GM23338 (cell line): ENCODE results near the gene TWIST2. TPM values are rescaled to one million over a fixed set of nuclear protein-coding genes. Genes with fewer than 3 reads are reported as not detected.

Source experiments
- ATAC-seq: fragments of 200-7000 bp; cut with Tn5 transposase; 3 replicates; pipeline ENCODE4 v1.9.1; 2020
- DNase-seq: peaks from one replicate; pipeline ENCODE4 v3.0.0-alpha.2; 2015; ENCODE audit warnings: low spot score
- H2AFZ ChIP-seq: fragments of 200-600 bp; sonication (generic); 2 replicates; pipeline ENCODE4 v1.8.0; 2016; ENCODE audit warnings: antibody characterized with exemption, mild to moderate bottlenecking, moderate library complexity
- H3F3A ChIP-seq: fragments of 200-600 bp; sonication (generic); replicated peaks from 2 replicates; pipeline ENCODE4 v1.8.0; 2017; ENCODE audit warnings: antibody characterized with exemption, mixed run types, low read depth
- H3K27ac ChIP-seq: fragments of 200-600 bp; sonication (generic); 2 replicates; pipeline ENCODE4 v1.6.1; 2016; ENCODE audit warnings: low read depth
- H3K27me3 ChIP-seq: fragments of 200-600 bp; sonication (generic); 2 replicates; pipeline ENCODE4 v1.8.0; 2016; ENCODE audit warnings: mild to moderate bottlenecking, mixed run types, moderate library complexity; ENCODE audit not compliant: insufficient read depth
- H3K36me3 ChIP-seq: fragments of 200-600 bp; sonication (generic); 2 replicates; pipeline ENCODE4 v1.8.0; 2016; ENCODE audit warnings: mild to moderate bottlenecking; ENCODE audit not compliant: insufficient read depth
- H3K4me1 ChIP-seq: fragments of 200-600 bp; sonication (generic); 2 replicates; pipeline ENCODE4 v1.8.0; 2016; ENCODE audit warnings: mild to moderate bottlenecking, moderate library complexity; ENCODE audit not compliant: insufficient read depth
- H3K4me2 ChIP-seq: fragments of 200-600 bp; sonication (generic); 2 replicates; pipeline ENCODE4 v1.7.1; 2017; ENCODE audit warnings: mixed run types
- H3K4me3 ChIP-seq: fragments of 200-600 bp; sonication (generic); 2 replicates; pipeline ENCODE4 v1.6.1; 2016; ENCODE audit warnings: mixed run types
- H3K79me2 ChIP-seq: fragments of 200-600 bp; sonication (generic); replicated peaks from 2 replicates; pipeline ENCODE4 v1.8.0; 2017; ENCODE audit warnings: mild to moderate bottlenecking; ENCODE audit not compliant: insufficient read depth
- H3K9me2 ChIP-seq: fragments of 200-600 bp; sonication (generic); 2 replicates; pipeline ENCODE4 v1.8.0; 2017; ENCODE audit not compliant: insufficient read depth
- H4K20me1 ChIP-seq: fragments of 200-600 bp; sonication (generic); replicated peaks from 2 replicates; pipeline ENCODE4 v1.8.0; 2017; ENCODE audit warnings: mild to moderate bottlenecking; ENCODE audit not compliant: insufficient read depth
- H3K27ac Mint-ChIP-seq: 2 replicates; pipeline ENCODE4 v1.8.0; 2020; ENCODE audit warnings: inconsistent platforms, mild to moderate bottlenecking, moderate library complexity, mixed read lengths
- H3K27me3 Mint-ChIP-seq: 3 replicates; pipeline ENCODE4 v1.8.0; 2022; ENCODE audit warnings: low read depth, mild to moderate bottlenecking, moderate library complexity, mixed read lengths, inconsistent platforms; ENCODE audit not compliant: insufficient read depth, poor library complexity
- H3K36me3 Mint-ChIP-seq: 3 replicates; pipeline ENCODE4 v1.8.0; 2021; ENCODE audit warnings: low read depth, mild to moderate bottlenecking, inconsistent platforms, moderate library complexity, mixed read lengths
- H3K4me1 Mint-ChIP-seq: 3 replicates; pipeline ENCODE4 v1.8.0; 2020; ENCODE audit warnings: mild to moderate bottlenecking, inconsistent platforms, mixed read lengths
- H3K4me3 Mint-ChIP-seq: 3 replicates; pipeline ENCODE4 v1.8.0; 2021; ENCODE audit warnings: moderate library complexity, mild to moderate bottlenecking, inconsistent platforms, mixed read lengths
- H3K9me3 Mint-ChIP-seq: 3 replicates; pipeline ENCODE4 v1.8.0; 2020; ENCODE audit warnings: moderate library complexity, mild to moderate bottlenecking, inconsistent platforms, mixed read lengths
- CREB1 ChIP-seq: fragments of 250-450 bp; sonication (Bioruptor Pico); IDR thresholded peaks from 2 replicates; pipeline ENCODE4 v1.5.0; 2020; ENCODE audit warnings: low read depth, mild to moderate bottlenecking, moderate library complexity
- EZH2 ChIP-seq: fragments of 200-600 bp; sonication (generic); IDR thresholded peaks from one replicate; pipeline ENCODE4 v1.8.0; 2017; ENCODE audit warnings: antibody characterized with exemption, mild to moderate bottlenecking, low read depth; ENCODE audit not compliant: unreplicated experiment
- EZH2phosphoT487 ChIP-seq: fragments of 200-600 bp; sonication (generic); IDR thresholded peaks from one replicate; pipeline ENCODE4 v1.8.1; 2018; ENCODE audit warnings: antibody characterized with exemption; ENCODE audit not compliant: unreplicated experiment
- JUNB ChIP-seq: IDR thresholded peaks from one replicate; pipeline ENCODE4 v1.6.1; 2016; ENCODE audit warnings: antibody characterized with exemption; ENCODE audit not compliant: unreplicated experiment
- NANOG ChIP-seq: IDR thresholded peaks from 2 replicates; pipeline ENCODE4 v1.6.1; 2016; ENCODE audit warnings: antibody characterized with exemption, borderline replicate concordance
- POLR2AphosphoS5 ChIP-seq: IDR thresholded peaks from 2 replicates; pipeline ENCODE4 v1.6.1; 2016; ENCODE audit warnings: antibody characterized with exemption, low read depth
- REST ChIP-seq: IDR thresholded peaks from one replicate; pipeline ENCODE4 v1.6.1; 2018; ENCODE audit warnings: antibody characterized with exemption; ENCODE audit not compliant: unreplicated experiment
- STAT1 ChIP-seq: IDR thresholded peaks from one replicate; pipeline ENCODE4 v1.6.1; 2016; ENCODE audit warnings: antibody characterized with exemption; ENCODE audit not compliant: unreplicated experiment
- ZNF114 ChIP-seq: fragments of 250-450 bp; sonication (Bioruptor Pico); IDR thresholded peaks from 2 replicates; pipeline ENCODE4 v1.5.0; 2020; ENCODE audit warnings: mild to moderate bottlenecking, moderate library complexity
- ZNF331 ChIP-seq: fragments of 250-450 bp; sonication (Bioruptor Pico); IDR thresholded peaks from 2 replicates; pipeline ENCODE4 v1.5.0; 2020; ENCODE audit warnings: low read depth, mild to moderate bottlenecking, moderate library complexity
- polyA plus RNA-seq: library from polyadenylated mRNA; unstranded; fragments of >200 nt; fragmentation: Nextera tagmentation; extraction: Ambion mirVana; gene quantifications from 2 replicates; pipeline ENCODE4 v1.2.1, GENCODE V29; 2016
- total RNA-seq: library from RNA; depleted of rRNA; stranded (reverse); fragments of >200 nt; shearing (Covaris generic); gene quantifications from 2 replicates; pipeline ENCODE4 v1.2.3, GENCODE V29; 2014
- TF ChIP-seq, protein P1 (sequence below): IDR thresholded peaks from 2 replicates; pipeline ENCODE4 v1.6.1; 2016; ENCODE audit warnings: antibody characterized with exemption
- TF ChIP-seq, protein P2 (sequence below), 2 experiments: fragments of 200-600 bp in 1 of 2; sonication (generic) in 1 of 2; conservative IDR thresholded peaks; 2 replicates each; pipeline versions ENCODE4 v1.5.1 to v1.6.1; 2016 to 2017; ENCODE audit warnings: antibody characterized with exemption in 2 of 2, low read depth in 2 of 2, mild to moderate bottlenecking in 2 of 2, moderate library complexity in 1 of 2
- TF ChIP-seq, protein P3 (sequence below): fragments of 250-450 bp; sonication (Bioruptor Pico); IDR thresholded peaks from 2 replicates; pipeline ENCODE4 v1.5.0; 2020; ENCODE audit warnings: mild to moderate bottlenecking, moderate library complexity

The TWIST2 gene
- total and polyA plus RNA-seq, 2 experiments from 2014 or later = 7.0 to 12.5 TPM

DNA sequence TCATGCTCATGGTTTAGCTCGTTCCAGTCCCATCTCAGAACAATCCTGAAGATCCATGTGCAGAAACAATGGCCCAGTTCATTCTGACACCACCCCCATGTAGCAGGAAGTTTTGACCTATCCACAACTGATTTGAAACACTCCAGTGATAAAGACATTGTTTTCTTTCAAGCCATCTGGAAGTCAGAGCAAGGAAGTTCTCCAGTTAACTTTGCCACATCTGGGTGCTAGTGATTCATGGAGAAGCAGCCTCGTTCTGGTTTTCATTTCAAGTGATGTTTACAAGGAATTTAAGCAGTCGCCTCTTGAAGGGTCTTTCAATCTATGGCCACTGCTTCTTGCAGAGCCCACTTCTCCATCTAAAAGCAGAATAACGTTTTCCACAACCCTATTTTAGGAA, 36.6 kb upstream of the TWIST2 start:
- Histone ChIP-seq H3K4me1 (no peaks in the 10 kb centered on the region), H3K36me3 (no peaks in the 10 kb centered on the region), H2AFZ (no peak overlapping the region), H3K4me3 (no peak overlapping the region), H4K20me1 (no peaks in the 10 kb centered on the region), H3K9me2 (peaks cover 3% of the 10 kb centered on the region; the same call in 1 of the 2 replicates), H3K79me2 (no peaks in the 10 kb centered on the region), H3F3A (no peaks in the 10 kb centered on the region), H3K27me3 (no peaks in the 10 kb centered on the region), H3K27ac (no peak overlapping the region), H3K4me2 (no peak overlapping the region)
- ATAC-seq (no peak), DNase-seq (no peak)
- Mint-ChIP-seq H3K4me1 (no peaks in the 10 kb centered on the region), H3K36me3 (peaks cover 13% of the 10 kb centered on the region; the same call in 2 of the 3 replicates), H3K9me3 (peaks cover 42% of the 10 kb centered on the region), H3K27ac (no peak overlapping the region), H3K27me3 (peaks cover 5% of the 10 kb centered on the region), H3K4me3 (no peak overlapping the region)
- TF ChIP-seq NANOG = no peak
- no peak for TF ChIP-seq POLR2AphosphoS5
- TF ChIP-seq, protein P1, sequence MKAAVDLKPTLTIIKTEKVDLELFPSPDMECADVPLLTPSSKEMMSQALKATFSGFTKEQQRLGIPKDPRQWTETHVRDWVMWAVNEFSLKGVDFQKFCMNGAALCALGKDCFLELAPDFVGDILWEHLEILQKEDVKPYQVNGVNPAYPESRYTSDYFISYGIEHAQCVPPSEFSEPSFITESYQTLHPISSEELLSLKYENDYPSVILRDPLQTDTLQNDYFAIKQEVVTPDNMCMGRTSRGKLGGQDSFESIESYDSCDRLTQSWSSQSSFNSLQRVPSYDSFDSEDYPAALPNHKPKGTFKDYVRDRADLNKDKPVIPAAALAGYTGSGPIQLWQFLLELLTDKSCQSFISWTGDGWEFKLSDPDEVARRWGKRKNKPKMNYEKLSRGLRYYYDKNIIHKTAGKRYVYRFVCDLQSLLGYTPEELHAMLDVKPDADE = no peak
- TF ChIP-seq JUNB = no peak
- TF ChIP-seq REST = no peak
- no peak for TF ChIP-seq EZH2
- TF ChIP-seq STAT1 = no peak
- no peak for TF ChIP-seq ZNF114 (CRISPR knock-in tag)
- TF ChIP-seq, protein P2, sequence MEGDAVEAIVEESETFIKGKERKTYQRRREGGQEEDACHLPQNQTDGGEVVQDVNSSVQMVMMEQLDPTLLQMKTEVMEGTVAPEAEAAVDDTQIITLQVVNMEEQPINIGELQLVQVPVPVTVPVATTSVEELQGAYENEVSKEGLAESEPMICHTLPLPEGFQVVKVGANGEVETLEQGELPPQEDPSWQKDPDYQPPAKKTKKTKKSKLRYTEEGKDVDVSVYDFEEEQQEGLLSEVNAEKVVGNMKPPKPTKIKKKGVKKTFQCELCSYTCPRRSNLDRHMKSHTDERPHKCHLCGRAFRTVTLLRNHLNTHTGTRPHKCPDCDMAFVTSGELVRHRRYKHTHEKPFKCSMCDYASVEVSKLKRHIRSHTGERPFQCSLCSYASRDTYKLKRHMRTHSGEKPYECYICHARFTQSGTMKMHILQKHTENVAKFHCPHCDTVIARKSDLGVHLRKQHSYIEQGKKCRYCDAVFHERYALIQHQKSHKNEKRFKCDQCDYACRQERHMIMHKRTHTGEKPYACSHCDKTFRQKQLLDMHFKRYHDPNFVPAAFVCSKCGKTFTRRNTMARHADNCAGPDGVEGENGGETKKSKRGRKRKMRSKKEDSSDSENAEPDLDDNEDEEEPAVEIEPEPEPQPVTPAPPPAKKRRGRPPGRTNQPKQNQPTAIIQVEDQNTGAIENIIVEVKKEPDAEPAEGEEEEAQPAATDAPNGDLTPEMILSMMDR (conservative IDR thresholded peaks at IDR 0.05; ENCODE audit: low read depth in 2 of 2) = no peak
- TF ChIP-seq EZH2phosphoT487 = no peak
- no peak for TF ChIP-seq ZNF331 (CRISPR knock-in tag)
- no peak for TF ChIP-seq CREB1 (CRISPR knock-in tag)
- TF ChIP-seq, protein P3, sequence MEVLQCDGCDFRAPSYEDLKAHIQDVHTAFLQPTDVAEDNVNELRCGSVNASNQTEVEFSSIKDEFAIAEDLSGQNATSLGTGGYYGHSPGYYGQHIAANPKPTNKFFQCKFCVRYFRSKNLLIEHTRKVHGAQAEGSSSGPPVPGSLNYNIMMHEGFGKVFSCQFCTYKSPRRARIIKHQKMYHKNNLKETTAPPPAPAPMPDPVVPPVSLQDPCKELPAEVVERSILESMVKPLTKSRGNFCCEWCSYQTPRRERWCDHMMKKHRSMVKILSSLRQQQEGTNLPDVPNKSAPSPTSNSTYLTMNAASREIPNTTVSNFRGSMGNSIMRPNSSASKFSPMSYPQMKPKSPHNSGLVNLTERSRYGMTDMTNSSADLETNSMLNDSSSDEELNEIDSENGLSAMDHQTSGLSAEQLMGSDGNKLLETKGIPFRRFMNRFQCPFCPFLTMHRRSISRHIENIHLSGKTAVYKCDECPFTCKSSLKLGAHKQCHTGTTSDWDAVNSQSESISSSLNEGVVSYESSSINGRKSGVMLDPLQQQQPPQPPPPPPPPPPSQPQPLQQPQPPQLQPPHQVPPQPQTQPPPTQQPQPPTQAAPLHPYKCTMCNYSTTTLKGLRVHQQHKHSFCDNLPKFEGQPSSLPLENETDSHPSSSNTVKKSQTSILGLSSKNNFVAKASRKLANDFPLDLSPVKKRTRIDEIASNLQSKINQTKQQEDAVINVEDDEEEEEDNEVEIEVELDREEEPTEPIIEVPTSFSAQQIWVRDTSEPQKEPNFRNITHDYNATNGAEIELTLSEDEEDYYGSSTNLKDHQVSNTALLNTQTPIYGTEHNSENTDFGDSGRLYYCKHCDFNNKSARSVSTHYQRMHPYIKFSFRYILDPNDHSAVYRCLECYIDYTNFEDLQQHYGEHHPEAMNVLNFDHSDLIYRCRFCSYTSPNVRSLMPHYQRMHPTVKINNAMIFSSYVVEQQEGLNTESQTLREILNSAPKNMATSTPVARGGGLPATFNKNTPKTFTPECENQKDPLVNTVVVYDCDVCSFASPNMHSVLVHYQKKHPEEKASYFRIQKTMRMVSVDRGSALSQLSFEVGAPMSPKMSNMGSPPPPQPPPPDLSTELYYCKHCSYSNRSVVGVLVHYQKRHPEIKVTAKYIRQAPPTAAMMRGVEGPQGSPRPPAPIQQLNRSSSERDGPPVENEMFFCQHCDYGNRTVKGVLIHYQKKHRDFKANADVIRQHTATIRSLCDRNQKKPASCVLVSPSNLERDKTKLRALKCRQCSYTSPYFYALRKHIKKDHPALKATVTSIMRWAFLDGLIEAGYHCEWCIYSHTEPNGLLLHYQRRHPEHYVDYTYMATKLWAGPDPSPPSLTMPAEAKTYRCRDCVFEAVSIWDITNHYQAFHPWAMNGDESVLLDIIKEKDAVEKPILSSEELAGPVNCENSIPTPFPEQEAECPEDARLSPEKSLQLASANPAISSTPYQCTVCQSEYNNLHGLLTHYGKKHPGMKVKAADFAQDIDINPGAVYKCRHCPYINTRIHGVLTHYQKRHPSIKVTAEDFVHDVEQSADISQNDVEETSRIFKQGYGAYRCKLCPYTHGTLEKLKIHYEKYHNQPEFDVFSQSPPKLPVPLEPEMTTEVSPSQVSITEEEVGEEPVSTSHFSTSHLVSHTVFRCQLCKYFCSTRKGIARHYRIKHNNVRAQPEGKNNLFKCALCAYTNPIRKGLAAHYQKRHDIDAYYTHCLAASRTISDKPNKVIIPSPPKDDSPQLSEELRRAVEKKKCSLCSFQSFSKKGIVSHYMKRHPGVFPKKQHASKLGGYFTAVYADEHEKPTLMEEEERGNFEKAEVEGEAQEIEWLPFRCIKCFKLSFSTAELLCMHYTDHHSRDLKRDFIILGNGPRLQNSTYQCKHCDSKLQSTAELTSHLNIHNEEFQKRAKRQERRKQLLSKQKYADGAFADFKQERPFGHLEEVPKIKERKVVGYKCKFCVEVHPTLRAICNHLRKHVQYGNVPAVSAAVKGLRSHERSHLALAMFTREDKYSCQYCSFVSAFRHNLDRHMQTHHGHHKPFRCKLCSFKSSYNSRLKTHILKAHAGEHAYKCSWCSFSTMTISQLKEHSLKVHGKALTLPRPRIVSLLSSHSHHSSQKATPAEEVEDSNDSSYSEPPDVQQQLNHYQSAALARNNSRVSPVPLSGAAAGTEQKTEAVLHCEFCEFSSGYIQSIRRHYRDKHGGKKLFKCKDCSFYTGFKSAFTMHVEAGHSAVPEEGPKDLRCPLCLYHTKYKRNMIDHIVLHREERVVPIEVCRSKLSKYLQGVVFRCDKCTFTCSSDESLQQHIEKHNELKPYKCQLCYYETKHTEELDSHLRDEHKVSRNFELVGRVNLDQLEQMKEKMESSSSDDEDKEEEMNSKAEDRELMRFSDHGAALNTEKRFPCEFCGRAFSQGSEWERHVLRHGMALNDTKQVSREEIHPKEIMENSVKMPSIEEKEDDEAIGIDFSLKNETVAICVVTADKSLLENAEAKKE = no peak
